ENCODE results near the gene CAPN7. TPM values are rescaled to one million over a fixed set of nuclear protein-coding genes. Genes with fewer than 3 reads are reported as not detected.

CAPN7 gene
- total RNA-seq, 1 experiment from 2014 or later = 25.2 TPM

GRCh38 chr3:15298504-15298903, 92.5 kb downstream of the CAPN7 start:
- H3K36me3 Mint-ChIP-seq (ENCODE audit: insufficient read depth in 1 of 3, low read depth in 3 of 3) = peaks cover 0 to 8% (median 0%) of the 10 kb centered on the region in 3 experiments; a peak in 2 of 7 replicates

More at GRCh38 chr3:15298504-15298903, 92.5 kb downstream of the CAPN7 start:
- Histone ChIP-seq H2BK20ac (ENCODE audit: low read depth, low read length, poor library complexity, severe bottlenecking) (no peak overlapping the region), H3T11ph (ENCODE audit: low read length) (no peak overlapping the region), H3K9ac (ENCODE audit: extremely low read depth, insufficient read length, low read length) (no peak overlapping the region), H3K23me2 (ENCODE audit: insufficient read length, low read depth, low read length, poor library complexity, severe bottlenecking) (no peaks in the 10 kb centered on the region), H2BK5ac (ENCODE audit: insufficient read length, low read length) (no peak overlapping the region), H2BK15ac (ENCODE audit: low read depth, low read length) (no peak overlapping the region), H3K4me2 (ENCODE audit: insufficient read depth, insufficient read length, low read length) (no peak overlapping the region), H4K91ac (ENCODE audit: insufficient read length, low read depth, low read length) (no peak overlapping the region), H3K9me3 (ENCODE audit: control insufficient read depth, low read depth, low read length) (no peaks in the 10 kb centered on the region), H4K20me1 (ENCODE audit: control insufficient read depth, insufficient read depth, insufficient read length) (no peaks in the 10 kb centered on the region), H2AFZ (ENCODE audit: low read length) (no peak overlapping the region), H3K79me1 (ENCODE audit: insufficient read depth, low read depth, low read length, poor library complexity, severe bottlenecking) (no peaks in the 10 kb centered on the region), H3K14ac (ENCODE audit: insufficient read depth, low read length) (no peak overlapping the region), H2BK12ac (ENCODE audit: insufficient read length, low read depth, low read length) (no peak overlapping the region), H3K27ac (ENCODE audit: insufficient read length, low read depth, low read length) (no peak overlapping the region), H2BK120ac (ENCODE audit: low read depth, low read length, poor library complexity, severe bottlenecking) (no peak overlapping the region), H3K27me3 (ENCODE audit: insufficient read depth, low read length) (no peaks in the 10 kb centered on the region), H3K23ac (ENCODE audit: insufficient read length, low read depth, low read length) (no peak overlapping the region), H3K4ac (ENCODE audit: low read depth, low read length) (no peak overlapping the region), H3K56ac (ENCODE audit: insufficient read length, low read depth, low read length) (no peak overlapping the region), H4K8ac (replicated peaks; ENCODE audit: insufficient read length, low read depth, low read length) (no peak overlapping the region), H4K5ac (ENCODE audit: insufficient read length, low read depth, low read length) (no peak overlapping the region), H3K79me2 (ENCODE audit: insufficient read depth, low read length) (no peaks in the 10 kb centered on the region), H3K18ac (ENCODE audit: insufficient read length, low read depth, low read length) (no peak overlapping the region), H3K4me1 (ENCODE audit: insufficient read depth, low read length) (no peaks in the 10 kb centered on the region), H2AK5ac (ENCODE audit: insufficient read length, low read length) (no peak overlapping the region)
- Mint-ChIP-seq H3K27me3 (ENCODE audit: low read depth) (no peaks in the 10 kb centered on the region), H3K4me3 (no peak overlapping the region), H3K27ac (no peak overlapping the region), H3K4me1 (peaks cover 0 to 6% of the 10 kb centered on the region in 2 experiments; a peak in 2 of 4 replicates), H3K9me3 (no peaks in the 10 kb centered on the region)
- TF ChIP-seq, protein P1, sequence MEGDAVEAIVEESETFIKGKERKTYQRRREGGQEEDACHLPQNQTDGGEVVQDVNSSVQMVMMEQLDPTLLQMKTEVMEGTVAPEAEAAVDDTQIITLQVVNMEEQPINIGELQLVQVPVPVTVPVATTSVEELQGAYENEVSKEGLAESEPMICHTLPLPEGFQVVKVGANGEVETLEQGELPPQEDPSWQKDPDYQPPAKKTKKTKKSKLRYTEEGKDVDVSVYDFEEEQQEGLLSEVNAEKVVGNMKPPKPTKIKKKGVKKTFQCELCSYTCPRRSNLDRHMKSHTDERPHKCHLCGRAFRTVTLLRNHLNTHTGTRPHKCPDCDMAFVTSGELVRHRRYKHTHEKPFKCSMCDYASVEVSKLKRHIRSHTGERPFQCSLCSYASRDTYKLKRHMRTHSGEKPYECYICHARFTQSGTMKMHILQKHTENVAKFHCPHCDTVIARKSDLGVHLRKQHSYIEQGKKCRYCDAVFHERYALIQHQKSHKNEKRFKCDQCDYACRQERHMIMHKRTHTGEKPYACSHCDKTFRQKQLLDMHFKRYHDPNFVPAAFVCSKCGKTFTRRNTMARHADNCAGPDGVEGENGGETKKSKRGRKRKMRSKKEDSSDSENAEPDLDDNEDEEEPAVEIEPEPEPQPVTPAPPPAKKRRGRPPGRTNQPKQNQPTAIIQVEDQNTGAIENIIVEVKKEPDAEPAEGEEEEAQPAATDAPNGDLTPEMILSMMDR (conservative IDR thresholded peaks at IDR 0.05) = no peak
- WGBS (ENCODE audit: extremely low coverage, insufficient read length, low lambda C conversion rate) = no CpG with 5 or more reads among the region's 3 CpGs
- DNase-seq = no peak
